ENCODE results near the gene CYLD. TPM values are rescaled to one million over a fixed set of nuclear protein-coding genes. Genes with fewer than 3 reads are reported as not detected.

CYLD gene
- total RNA-seq, 1 donor from 2014 or later: 122 TPM

DNA sequence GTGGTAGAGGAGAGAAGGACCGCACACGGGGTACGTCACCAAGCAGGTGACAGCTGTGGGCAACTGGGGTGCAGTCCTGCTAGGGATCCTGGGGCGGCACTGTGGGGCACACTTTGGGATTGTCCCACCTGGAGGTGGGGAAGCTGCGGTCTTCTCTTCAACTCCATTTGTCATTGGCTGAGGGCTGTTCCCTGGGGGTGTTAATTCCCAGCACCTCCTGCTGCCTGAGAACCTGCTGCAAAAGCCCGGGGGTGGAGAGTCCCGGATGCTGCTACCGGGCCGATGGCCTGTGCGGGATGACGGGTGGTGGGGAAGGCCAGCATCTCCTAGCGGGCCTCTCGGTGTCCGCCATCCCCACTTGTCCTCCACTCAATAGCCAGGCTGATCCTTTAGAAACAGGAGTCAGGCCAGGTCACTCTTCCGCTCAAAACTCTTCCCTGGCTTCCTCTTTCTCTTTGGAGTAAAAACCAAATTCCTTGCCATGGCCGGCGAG is 100.2 kb downstream of the CYLD start:
- ChIA-PET CTCF (no interaction called here), POLR2A (no interaction called here)
- H3K27me3 Mint-ChIP-seq: peaks cover 31% of the 10 kb centered on the region
- no peak overlapping the region for H3K4me3 Mint-ChIP-seq
- intact Hi-C loops (cut with micrococcal nuclease): no loop called here
- TF ChIP-seq, protein P1, sequence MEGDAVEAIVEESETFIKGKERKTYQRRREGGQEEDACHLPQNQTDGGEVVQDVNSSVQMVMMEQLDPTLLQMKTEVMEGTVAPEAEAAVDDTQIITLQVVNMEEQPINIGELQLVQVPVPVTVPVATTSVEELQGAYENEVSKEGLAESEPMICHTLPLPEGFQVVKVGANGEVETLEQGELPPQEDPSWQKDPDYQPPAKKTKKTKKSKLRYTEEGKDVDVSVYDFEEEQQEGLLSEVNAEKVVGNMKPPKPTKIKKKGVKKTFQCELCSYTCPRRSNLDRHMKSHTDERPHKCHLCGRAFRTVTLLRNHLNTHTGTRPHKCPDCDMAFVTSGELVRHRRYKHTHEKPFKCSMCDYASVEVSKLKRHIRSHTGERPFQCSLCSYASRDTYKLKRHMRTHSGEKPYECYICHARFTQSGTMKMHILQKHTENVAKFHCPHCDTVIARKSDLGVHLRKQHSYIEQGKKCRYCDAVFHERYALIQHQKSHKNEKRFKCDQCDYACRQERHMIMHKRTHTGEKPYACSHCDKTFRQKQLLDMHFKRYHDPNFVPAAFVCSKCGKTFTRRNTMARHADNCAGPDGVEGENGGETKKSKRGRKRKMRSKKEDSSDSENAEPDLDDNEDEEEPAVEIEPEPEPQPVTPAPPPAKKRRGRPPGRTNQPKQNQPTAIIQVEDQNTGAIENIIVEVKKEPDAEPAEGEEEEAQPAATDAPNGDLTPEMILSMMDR (IDR thresholded peaks at IDR 0.05): no peak
- DNase-seq (no peak), ATAC-seq (ENCODE audit: low read depth) (no peak)
- H3K4me1 Mint-ChIP-seq: peaks cover 16% of the 10 kb centered on the region
- no peaks in the 10 kb centered on the region for H3K9me3 Mint-ChIP-seq
- H3K27ac Mint-ChIP-seq: no peak overlapping the region
- H3K36me3 Mint-ChIP-seq (ENCODE audit: low read depth): no peaks in the 10 kb centered on the region

DNA sequence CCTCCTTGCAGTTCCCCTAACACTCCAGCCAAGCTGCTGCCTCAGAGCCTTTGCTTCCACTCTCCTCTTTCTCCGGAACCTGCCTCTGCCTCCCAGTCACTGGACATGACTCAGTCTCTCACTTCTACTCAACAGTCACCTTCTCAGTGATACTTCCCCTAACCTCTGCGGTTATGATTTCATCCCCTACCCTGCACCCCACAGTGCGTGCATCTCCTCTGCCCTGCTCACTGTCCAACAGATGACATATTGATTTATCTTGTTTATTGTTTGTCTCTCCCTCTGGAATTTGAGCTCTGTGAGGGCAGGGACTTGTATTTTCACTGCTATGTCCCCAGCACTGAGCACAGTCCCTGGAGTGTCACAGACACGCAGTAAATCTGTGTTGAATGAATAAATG is 100.7 kb downstream of the CYLD start:
- Mint-ChIP-seq H3K4me1 (peaks cover 16% of the 10 kb centered on the region), H3K27ac (no peak overlapping the region), H3K4me3 (no peak overlapping the region), H3K36me3 (ENCODE audit: low read depth) (no peaks in the 10 kb centered on the region), H3K27me3 (peaks cover 31% of the 10 kb centered on the region), H3K9me3 (no peaks in the 10 kb centered on the region)
- ATAC-seq (ENCODE audit: low read depth): no peak
- no peak for DNase-seq
- intact Hi-C loops (cut with micrococcal nuclease): no loop called here
- ChIA-PET POLR2A (no interaction called here), CTCF (no interaction called here)
- TF ChIP-seq, protein P1 (IDR thresholded peaks at IDR 0.05): no peak

DNA sequence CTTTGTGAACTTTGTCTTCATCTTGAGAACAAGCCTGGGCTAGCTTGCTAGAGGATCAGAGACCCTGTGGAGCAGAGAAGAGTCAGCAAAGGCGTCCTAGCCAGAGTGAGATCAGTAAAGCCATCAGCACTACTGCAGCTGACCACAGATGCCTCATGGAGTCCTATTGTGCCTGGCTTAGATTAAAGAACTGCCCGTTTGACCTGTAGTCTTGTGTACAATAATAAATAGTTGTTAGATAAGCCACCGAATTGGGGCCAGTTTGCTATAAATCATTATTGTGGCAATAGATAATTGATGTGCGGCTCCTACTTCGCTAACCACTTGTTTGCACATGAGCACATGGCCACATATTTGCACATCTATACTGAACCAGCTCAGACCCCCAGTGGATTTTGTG is 103.0 kb downstream of the CYLD start:
- intact Hi-C loops (cut with micrococcal nuclease): no loop called here
- TF ChIP-seq, protein P1 (IDR thresholded peaks at IDR 0.05): no peak
- no peak overlapping the region for H3K4me3 Mint-ChIP-seq
- DNase-seq (no peak), ATAC-seq (ENCODE audit: low read depth) (no peak)
- peaks cover 16% of the 10 kb centered on the region for H3K4me1 Mint-ChIP-seq
- no peaks in the 10 kb centered on the region for H3K9me3 Mint-ChIP-seq
- POLR2A ChIA-PET: no interaction called here
- H3K27ac Mint-ChIP-seq: no peak overlapping the region
- peaks cover 28% of the 10 kb centered on the region for H3K27me3 Mint-ChIP-seq
- H3K36me3 Mint-ChIP-seq (ENCODE audit: low read depth): no peaks in the 10 kb centered on the region
- CTCF ChIA-PET: no interaction called here

DNA sequence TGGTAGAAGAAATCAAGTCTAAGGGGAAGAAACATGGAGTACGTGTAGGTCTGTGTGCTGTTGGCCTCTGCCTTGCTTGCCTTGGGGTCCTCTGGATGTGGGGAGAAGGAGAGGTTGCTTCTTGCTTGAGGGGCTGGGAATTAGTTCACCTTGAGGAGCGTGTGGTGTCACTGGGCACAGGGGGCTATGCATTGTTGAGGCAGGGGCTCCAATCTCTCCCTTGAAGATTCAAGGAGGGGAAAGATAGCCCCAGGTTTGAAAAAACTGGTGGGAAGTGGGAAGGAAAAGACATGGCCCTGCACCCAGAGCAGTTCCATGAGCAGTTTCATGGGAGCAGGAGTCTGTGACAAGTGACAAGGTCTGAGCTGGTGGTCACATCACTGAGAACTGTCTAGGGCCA is 103.4 kb downstream of the CYLD start:
- Mint-ChIP-seq H3K4me1 (peaks cover 16% of the 10 kb centered on the region), H3K36me3 (ENCODE audit: low read depth) (no peaks in the 10 kb centered on the region), H3K27ac (no peak overlapping the region), H3K4me3 (no peak overlapping the region), H3K27me3 (peaks cover 23% of the 10 kb centered on the region), H3K9me3 (no peaks in the 10 kb centered on the region)
- DNase-seq: no peak
- TF ChIP-seq, protein P1 (IDR thresholded peaks at IDR 0.05): no peak
- CTCF ChIA-PET: no interaction called here
- intact Hi-C loops (cut with micrococcal nuclease): no loop called here
- ATAC-seq (ENCODE audit: low read depth): no peak
- POLR2A ChIA-PET: no interaction called here

DNA sequence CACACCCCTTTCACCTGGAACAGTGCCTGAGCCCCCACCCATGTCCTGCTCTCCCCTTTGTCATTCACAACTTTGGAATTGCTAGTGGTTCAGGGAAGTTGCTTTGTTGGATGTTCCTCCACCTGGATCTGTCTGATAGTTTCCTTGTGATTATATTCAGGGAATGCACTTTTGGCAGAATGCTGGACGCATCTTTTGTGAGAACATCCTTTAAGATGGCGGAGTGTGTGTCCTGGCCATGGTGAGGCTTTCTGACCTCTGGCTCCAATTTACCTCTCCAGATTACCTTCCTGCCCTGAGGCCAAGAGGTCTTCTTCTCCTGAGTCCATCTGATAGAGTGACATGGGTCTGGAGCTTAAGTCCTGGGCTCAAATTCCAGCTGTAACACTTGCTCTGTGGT is 104.6 kb downstream of the CYLD start:
- H3K4me1 Mint-ChIP-seq: peaks cover 5% of the 10 kb centered on the region
- no peaks in the 10 kb centered on the region for H3K9me3 Mint-ChIP-seq
- TF ChIP-seq, protein P1 (IDR thresholded peaks at IDR 0.05): no peak
- H3K27me3 Mint-ChIP-seq: peaks cover 24% of the 10 kb centered on the region
- H3K4me3 Mint-ChIP-seq: no peak overlapping the region
- intact Hi-C loops (cut with micrococcal nuclease): no loop called here
- POLR2A ChIA-PET: no interaction called here
- ATAC-seq (ENCODE audit: low read depth) (no peak), DNase-seq (no peak)
- H3K36me3 Mint-ChIP-seq (ENCODE audit: low read depth): no peaks in the 10 kb centered on the region
- CTCF ChIA-PET: no interaction called here
- H3K27ac Mint-ChIP-seq: no peak overlapping the region
